NOMO-1 (cell line): Measurements from ENCODE around the gene CDHR4.

Source experiments
- DNase-seq, 2 experiments: peaks; one replicate each; lab custom pipeline; 2025; ENCODE audit not compliant: unreplicated experiment in 2 of 2; lab: John Stamatoyannopoulos, UW

CDHR4 gene

DNA sequence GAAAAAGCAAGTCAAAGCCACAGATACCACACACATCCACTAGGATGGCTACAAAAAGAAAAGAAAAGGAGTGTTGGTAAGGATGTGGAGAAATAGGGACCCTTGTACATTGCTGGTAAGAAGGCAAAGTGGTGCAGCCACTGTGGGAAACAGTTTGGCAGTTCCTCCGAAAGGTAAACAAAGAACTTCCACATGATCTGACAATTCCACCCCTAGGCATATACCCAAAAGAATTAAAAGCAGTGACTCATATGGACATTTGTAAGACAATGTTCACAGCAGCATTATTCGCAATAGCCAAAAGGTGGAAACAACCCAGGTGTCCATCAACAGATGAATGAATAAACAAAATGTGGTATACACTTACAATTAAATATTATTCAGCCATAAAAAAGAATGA, 53.7 kb downstream of the CDHR4 start:
- DNase-seq: no peak
